K562 (cell line): ENCODE results near the gene TUBA4B. TPM values are rescaled to one million over a fixed set of nuclear protein-coding genes. Genes with fewer than 3 reads are reported as not detected.
A peak's percentile ranks its signal among the peaks of the same experiment; 100 is the strongest.
"Not testable (repeated sequence)": the region's sequence is repeated elsewhere in the genome, so short reads cannot be mapped to it uniquely, and the experiment has no call there.

ENCODE experiments used
- ATAC-seq: fragments of 200-7000 bp; cut with Tn5 transposase; 3 replicates; pipeline ENCODE4 v1.9.1; 2020; ENCODE audit warnings: moderate library complexity
- BruUV-seq: library from RNA; stranded (reverse); fragments of 400-500 nt; replicated peaks from 2 replicates; lab custom pipeline; 2021; lab: Mats Ljungman, UMichigan
- CTCF ChIA-PET: fragments of 300-600 bp; formaldehyde crosslinking; extraction: SDS; loops from one replicate; lab custom pipeline; 2021; ENCODE audit warnings: low intra/inter-chr PET ratio; lab: Yijun Ruan, JAX
- POLR2A ChIA-PET: fragments of 300-600, 350-650 bp; sonication (Branson Sonifier 250); formaldehyde crosslinking; extraction: SDS; loops from one replicate; lab custom pipeline; 2021; ENCODE audit warnings: antibody characterized with exemption, inconsistent platforms; lab: Yijun Ruan, JAX
- DNase-seq, 4 experiments: peaks; one replicate each; pipeline versions ENCODE4 v3.0.0 to v3.0.0-alpha.2; 2011 to 2018; ENCODE audit warnings: low spot score in 3 of 4, mixed read lengths in 3 of 4; ENCODE audit errors: extremely low read depth in 1 of 4
- FAIRE-seq: peaks from 2 replicates; lab custom pipeline; 2011; peaks lifted over from hg19 to GRCh38; lab: Jason Lieb, UNC
- H2AFZ ChIP-seq: 2 replicates; pipeline ENCODE4 v1.6.0; 2011; ENCODE audit warnings: low read depth, low read length, control low read depth, inconsistent platforms
- H3K27ac ChIP-seq: fragments of 200-600 bp; 3 replicates; pipeline ENCODE4 v1.8.0; 2011; ENCODE audit warnings: low read depth, mild to moderate bottlenecking, control low read depth, inconsistent platforms, low read length, moderate library complexity, mixed read lengths; ENCODE audit errors: extremely low read depth
- H3K27me3 ChIP-seq, 2 experiments: fragments of 300-600 bp in 1 of 2; 2 replicates in 1 of 2; 3 replicates in 1 of 2; pipeline versions ENCODE4 v1.6.0 to v1.8.0; 2011; ENCODE audit warnings: inconsistent platforms in 2 of 2, low read length in 2 of 2, mild to moderate bottlenecking in 1 of 2, mixed read lengths in 1 of 2, moderate library complexity in 1 of 2; ENCODE audit not compliant: control insufficient read depth in 2 of 2, insufficient read depth in 2 of 2
- H3K36me3 ChIP-seq: fragments of 300-600 bp; 3 replicates; pipeline ENCODE4 v1.8.0; 2011; ENCODE audit warnings: mild to moderate bottlenecking, low read length, inconsistent platforms; ENCODE audit not compliant: control insufficient read depth, insufficient read depth
- H3K4me1 ChIP-seq, 2 experiments: fragments of 200-600 bp in 1 of 2; replicated peaks in 1 of 2; 2 replicates in 1 of 2; 3 replicates in 1 of 2; pipeline versions ENCODE4 v1.5.1 to v1.8.0; 2011; ENCODE audit warnings: inconsistent platforms in 2 of 2, low read length in 2 of 2, mild to moderate bottlenecking in 1 of 2, mixed read lengths in 1 of 2, moderate library complexity in 1 of 2; ENCODE audit not compliant: control insufficient read depth in 2 of 2, insufficient read depth in 2 of 2
- H3K4me2 ChIP-seq: 2 replicates; pipeline ENCODE4 v1.6.1; 2011; ENCODE audit warnings: low read length, control low read depth, inconsistent platforms, mixed read lengths; ENCODE audit not compliant: insufficient read depth
- H3K4me3 ChIP-seq: fragments of 200-600 bp; sonication (generic), shearing (Covaris generic); 2 replicates; pipeline ENCODE4 v1.5.1; 2016; ENCODE audit warnings: control low read depth, inconsistent platforms
- H3K79me2 ChIP-seq: fragments of 200-600 bp; 3 replicates; pipeline ENCODE4 v1.8.0; 2011; ENCODE audit warnings: low read length, inconsistent platforms; ENCODE audit not compliant: control insufficient read depth, insufficient read depth
- H3K9ac ChIP-seq, 2 experiments: 2 replicates each; pipeline versions ENCODE4 v1.6.0 to v1.6.1; 2011; ENCODE audit warnings: low read depth in 2 of 2, low read length in 2 of 2, control low read depth in 1 of 2, inconsistent platforms in 1 of 2, mild to moderate bottlenecking in 1 of 2, mixed read lengths in 1 of 2; ENCODE audit not compliant: insufficient read depth in 1 of 2
- H3K9me1 ChIP-seq: one replicate; pipeline ENCODE4 v1.6.0; 2011; ENCODE audit warnings: inconsistent platforms, mild to moderate bottlenecking, low read length, moderate library complexity; ENCODE audit not compliant: control insufficient read depth, insufficient read depth
- H3K9me3 ChIP-seq: replicated peaks from 2 replicates; pipeline ENCODE4 v1.5.1; 2011; ENCODE audit warnings: low read depth, low read length, inconsistent platforms; ENCODE audit not compliant: control insufficient read depth, insufficient read depth
- H4K20me1 ChIP-seq: replicated peaks from 2 replicates; pipeline ENCODE4 v1.6.1; 2011; ENCODE audit warnings: low read length, inconsistent platforms, mixed read lengths; ENCODE audit not compliant: control insufficient read depth, insufficient read depth
- ZEB2 ChIP-seq: fragments of 450-650 bp; IDR thresholded peaks from 2 replicates; pipeline ENCODE4 v1.6.1; 2016
- ZFX ChIP-seq: sonication (generic); formaldehyde crosslinking; IDR thresholded peaks from 2 replicates; pipeline ENCODE4 v1.8.0; 2022; ENCODE audit warnings: mild to moderate bottlenecking, missing genetic modification reagents, moderate library complexity
- WGBS: fragments of 100-300 bp; shearing (Covaris generic); methylation state at CpG from one replicate; pipeline ENCODE4 v1.1.6; 2016; ENCODE audit warnings: low coverage, mixed read lengths; ENCODE audit not compliant: insufficient coverage; ENCODE audit errors: missing lambda C conversion rate; 5-methylcytosine and 5-hydroxymethylcytosine counted together
- in situ Hi-C: fragments of 300-500 bp; cut with MboI; formaldehyde crosslinking; loops from 4 replicates; pipeline ENCODE4 v1.15.0; 2018; ENCODE audit warnings: inconsistent platforms, mixed read lengths
- intact Hi-C: fragments of 100-400 bp; cut with micrococcal nuclease; formaldehyde crosslinking; loops from 2 replicates; pipeline ENCODE4 v1.14.2; 2022
- polyA plus RNA-seq, 8 experiments: library from polyadenylated mRNA; depleted of rRNA in 4 of 8; stranded (reverse) in 5 of 8; unstranded in 3 of 8; fragments of >200 nt; fragmentation: Nextera tagmentation in 2 of 8; fragmentation: Illumina TruSeq in 1 of 8; extraction: Ambion mirVana in 2 of 8; extraction: Trizol in 1 of 8; gene quantifications; 2 replicates each; pipeline versions ENCODE4 v1.2.1 to v1.2.3, GENCODE V29; 2011 to 2014; ENCODE audit warnings: inconsistent platforms in 1 of 8, missing spikeins in 1 of 8
- total RNA-seq, 7 experiments: library from RNA; depleted of rRNA in 6 of 7; stranded (reverse); fragments of >200 nt in 6 of 7; fragmentation: Illumina TruSeq in 2 of 7; extraction: Trizol in 2 of 7; gene quantifications; 2 replicates each; pipeline versions ENCODE4 v1.2.1 to v1.2.3, GENCODE V29; 2011 to 2021; ENCODE audit warnings: low replicate concordance in 1 of 7
- TF ChIP-seq, protein P1 (sequence below), 3 experiments: IDR thresholded peaks in 2 of 3; conservative IDR thresholded peaks in 1 of 3; 2 replicates each; pipeline ENCODE4 v1.5.1; 2011 to 2012; ENCODE audit warnings: low read length in 3 of 3, mild to moderate bottlenecking in 3 of 3, control low read depth in 2 of 3, improper control_type of control experiment in 1 of 3, inconsistent platforms in 1 of 3, low read depth in 1 of 3, mixed read lengths in 1 of 3, moderate library complexity in 1 of 3; ENCODE audit not compliant: insufficient read depth in 2 of 3
- TF ChIP-seq, protein P2 (sequence below), 2 experiments: fragments of 200-800 bp in 1 of 2; sonication (Bioruptor generic) in 1 of 2; sonication (generic) in 1 of 2; formaldehyde crosslinking in 1 of 2; IDR thresholded peaks in 1 of 2; conservative IDR thresholded peaks in 1 of 2; 2 replicates each; pipeline versions ENCODE4 v1.5.0 to v1.6.1; 2016 to 2020; ENCODE audit warnings: missing compliant biosample characterization in 1 of 2, missing genetic modification characterization in 1 of 2, missing genetic modification reagents in 1 of 2
- TF ChIP-seq, protein P3 (sequence below): fragments of 250-450 bp; sonication (Bioruptor Pico); IDR thresholded peaks from 2 replicates; pipeline ENCODE4 v1.4.0; 2020; ENCODE audit warnings: mild to moderate bottlenecking, moderate library complexity

The TUBA4B gene
- total and polyA plus RNA-seq, 9 of the 15 experiments (the other 6 are each of a cell fraction or from before 2014, with no cell fraction given) = 0.04 TPM; not detected in 8

DNA sequence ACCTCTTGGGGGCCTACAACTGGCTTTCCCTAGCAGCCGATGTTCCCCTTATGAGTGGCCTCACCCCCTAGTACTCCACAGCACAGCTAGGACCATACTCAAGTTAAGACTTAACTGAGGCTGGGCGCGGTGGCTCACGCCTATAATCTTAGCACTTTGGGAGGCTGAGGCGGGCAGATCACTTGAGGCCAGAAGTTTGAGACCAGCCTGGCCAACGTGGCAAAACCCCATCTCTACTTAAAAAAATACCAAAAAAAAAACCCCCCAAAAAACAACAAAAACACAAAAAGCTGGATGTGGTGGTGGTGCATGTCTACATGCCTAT, 34.0 kb downstream of the TUBA4B start:
- FAIRE-seq, intact Hi-C loops, H3K9me1 ChIP-seq, POLR2A ChIA-PET, DNase-seq, CTCF ChIA-PET, H3K27me3 ChIP-seq, H3K79me2 ChIP-seq, H3K9ac ChIP-seq, H3K9me3 ChIP-seq, H3K36me3 ChIP-seq, H4K20me1 ChIP-seq, BruUV-seq, H3K4me2 ChIP-seq, in situ Hi-C loops, H3K4me3 ChIP-seq: not testable (repeated sequence)
- peak; percentile 18 for ATAC-seq
- Histone ChIP-seq H3K27ac (peak overlapping the region; percentile 19; the same call in 1 of the 3 replicates), H3K4me1 (peaks cover 34 to 67% of the 10 kb centered on the region in 2 experiments), H2AFZ (peak overlapping the region; percentile 91; the same call in 1 of the 2 replicates)
- TF ChIP-seq, protein P1, sequence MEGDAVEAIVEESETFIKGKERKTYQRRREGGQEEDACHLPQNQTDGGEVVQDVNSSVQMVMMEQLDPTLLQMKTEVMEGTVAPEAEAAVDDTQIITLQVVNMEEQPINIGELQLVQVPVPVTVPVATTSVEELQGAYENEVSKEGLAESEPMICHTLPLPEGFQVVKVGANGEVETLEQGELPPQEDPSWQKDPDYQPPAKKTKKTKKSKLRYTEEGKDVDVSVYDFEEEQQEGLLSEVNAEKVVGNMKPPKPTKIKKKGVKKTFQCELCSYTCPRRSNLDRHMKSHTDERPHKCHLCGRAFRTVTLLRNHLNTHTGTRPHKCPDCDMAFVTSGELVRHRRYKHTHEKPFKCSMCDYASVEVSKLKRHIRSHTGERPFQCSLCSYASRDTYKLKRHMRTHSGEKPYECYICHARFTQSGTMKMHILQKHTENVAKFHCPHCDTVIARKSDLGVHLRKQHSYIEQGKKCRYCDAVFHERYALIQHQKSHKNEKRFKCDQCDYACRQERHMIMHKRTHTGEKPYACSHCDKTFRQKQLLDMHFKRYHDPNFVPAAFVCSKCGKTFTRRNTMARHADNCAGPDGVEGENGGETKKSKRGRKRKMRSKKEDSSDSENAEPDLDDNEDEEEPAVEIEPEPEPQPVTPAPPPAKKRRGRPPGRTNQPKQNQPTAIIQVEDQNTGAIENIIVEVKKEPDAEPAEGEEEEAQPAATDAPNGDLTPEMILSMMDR (IDR thresholded peaks at IDR 0.05 in 2 of 3, conservative IDR thresholded peaks at IDR 0.05 in 1 of 3; ENCODE audit: insufficient read depth in 2 of 3, low read depth in 1 of 3, low read length in 3 of 3) = peak in 1 of 3 experiments; percentile 21; a peak in 1 of 6 replicates
- WGBS = 80% methylated on average over 1 of the region's 6 CpGs

DNA sequence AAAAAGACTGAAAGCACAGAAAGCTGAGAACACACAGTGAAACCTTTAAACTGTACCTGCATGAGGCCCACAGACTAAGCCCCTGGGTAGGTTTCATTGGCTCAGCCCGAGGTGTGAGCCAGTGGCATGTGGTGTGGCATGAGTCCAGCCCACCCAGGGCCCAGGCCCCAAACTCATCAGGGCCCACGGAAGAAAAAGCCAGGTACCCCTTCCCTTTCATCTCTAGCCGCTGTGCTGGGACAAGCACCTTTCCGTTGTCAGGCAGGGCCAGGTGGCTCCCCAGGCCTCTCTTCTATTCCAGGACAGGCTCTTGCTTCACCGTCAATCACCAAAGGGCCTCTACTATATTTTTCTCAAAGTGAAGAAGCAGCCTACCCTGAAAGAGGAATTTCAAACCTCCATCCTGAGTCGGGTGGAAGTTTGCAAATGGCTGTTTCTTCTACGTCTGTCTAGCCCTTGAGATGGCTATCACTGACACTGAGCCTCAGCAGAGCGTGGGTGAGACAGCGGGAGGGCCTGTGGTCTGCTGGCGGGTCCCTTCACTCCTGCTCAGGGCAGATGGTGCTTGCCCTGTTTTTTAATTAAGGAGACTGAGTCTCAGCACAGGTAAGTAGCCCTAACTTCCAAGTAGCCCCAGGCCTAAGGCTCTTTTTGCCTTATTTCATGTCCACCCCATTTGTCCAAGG, 34.7 kb downstream of the TUBA4B start:
- FAIRE-seq = peak; percentile 55
- H3K27ac ChIP-seq = peak overlapping the region; percentile 65; the same call in 2 of the 3 replicates
- intact Hi-C loops = no loop called here
- TF ChIP-seq, protein P2, sequence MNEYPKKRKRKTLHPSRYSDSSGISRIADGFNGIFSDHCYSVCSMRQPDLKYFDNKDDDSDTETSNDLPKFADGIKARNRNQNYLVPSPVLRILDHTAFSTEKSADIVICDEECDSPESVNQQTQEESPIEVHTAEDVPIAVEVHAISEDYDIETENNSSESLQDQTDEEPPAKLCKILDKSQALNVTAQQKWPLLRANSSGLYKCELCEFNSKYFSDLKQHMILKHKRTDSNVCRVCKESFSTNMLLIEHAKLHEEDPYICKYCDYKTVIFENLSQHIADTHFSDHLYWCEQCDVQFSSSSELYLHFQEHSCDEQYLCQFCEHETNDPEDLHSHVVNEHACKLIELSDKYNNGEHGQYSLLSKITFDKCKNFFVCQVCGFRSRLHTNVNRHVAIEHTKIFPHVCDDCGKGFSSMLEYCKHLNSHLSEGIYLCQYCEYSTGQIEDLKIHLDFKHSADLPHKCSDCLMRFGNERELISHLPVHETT (CRISPR knock-in tag; conservative IDR thresholded peaks at IDR 0.05 in 1 of 2, IDR thresholded peaks at IDR 0.05 in 1 of 2) = 0 out of 4 replicates have a peak, but pooled peaks of 1 of the 2 experiments have one; percentile 33
- TF ChIP-seq, protein P3, sequence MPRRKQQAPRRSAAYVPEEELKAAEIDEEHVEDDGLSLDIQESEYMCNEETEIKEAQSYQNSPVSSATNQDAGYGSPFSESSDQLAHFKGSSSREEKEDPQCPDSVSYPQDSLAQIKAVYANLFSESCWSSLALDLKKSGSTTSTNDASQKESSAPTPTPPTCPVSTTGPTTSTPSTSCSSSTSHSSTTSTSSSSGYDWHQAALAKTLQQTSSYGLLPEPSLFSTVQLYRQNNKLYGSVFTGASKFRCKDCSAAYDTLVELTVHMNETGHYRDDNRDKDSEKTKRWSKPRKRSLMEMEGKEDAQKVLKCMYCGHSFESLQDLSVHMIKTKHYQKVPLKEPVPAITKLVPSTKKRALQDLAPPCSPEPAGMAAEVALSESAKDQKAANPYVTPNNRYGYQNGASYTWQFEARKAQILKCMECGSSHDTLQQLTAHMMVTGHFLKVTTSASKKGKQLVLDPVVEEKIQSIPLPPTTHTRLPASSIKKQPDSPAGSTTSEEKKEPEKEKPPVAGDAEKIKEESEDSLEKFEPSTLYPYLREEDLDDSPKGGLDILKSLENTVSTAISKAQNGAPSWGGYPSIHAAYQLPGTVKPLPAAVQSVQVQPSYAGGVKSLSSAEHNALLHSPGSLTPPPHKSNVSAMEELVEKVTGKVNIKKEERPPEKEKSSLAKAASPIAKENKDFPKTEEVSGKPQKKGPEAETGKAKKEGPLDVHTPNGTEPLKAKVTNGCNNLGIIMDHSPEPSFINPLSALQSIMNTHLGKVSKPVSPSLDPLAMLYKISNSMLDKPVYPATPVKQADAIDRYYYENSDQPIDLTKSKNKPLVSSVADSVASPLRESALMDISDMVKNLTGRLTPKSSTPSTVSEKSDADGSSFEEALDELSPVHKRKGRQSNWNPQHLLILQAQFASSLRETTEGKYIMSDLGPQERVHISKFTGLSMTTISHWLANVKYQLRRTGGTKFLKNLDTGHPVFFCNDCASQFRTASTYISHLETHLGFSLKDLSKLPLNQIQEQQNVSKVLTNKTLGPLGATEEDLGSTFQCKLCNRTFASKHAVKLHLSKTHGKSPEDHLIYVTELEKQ = no peak
- TF ChIP-seq ZFX (CRISPR knock-in tag) (peak; percentile 52), ZEB2 (no peak)

More for the DNA sequence above, 34.7 kb downstream of the TUBA4B start:
- peak overlapping the region; percentile 91 for H2AFZ ChIP-seq
- H3K27me3 ChIP-seq = no peaks in the 10 kb centered on the region
- no peaks in the 10 kb centered on the region for H3K9me3 ChIP-seq
- H3K4me1 ChIP-seq = peaks cover 32 to 66% of the 10 kb centered on the region in 2 experiments
- H4K20me1 ChIP-seq = no peaks in the 10 kb centered on the region
- 14% methylated on average over 6 of the region's 10 CpGs for WGBS
- DNase-seq (peak; percentile 34 to 59 (median 48)), ATAC-seq (peak; percentile 55)
- H3K79me2 ChIP-seq = no peaks in the 10 kb centered on the region
- H3K9ac ChIP-seq = peak overlapping the region; percentile 46 to 80
- no TSS peak for BruUV-seq
- POLR2A ChIA-PET = interaction anchor here (0.7 kb wide), 1 partner anchor 9 kb away, joined by 8 read pairs; the partner anchor contains the start of gene DNAJB2
- no peaks in the 10 kb centered on the region for H3K9me1 ChIP-seq
- no peaks in the 10 kb centered on the region for H3K36me3 ChIP-seq
- CTCF ChIA-PET = no interaction called here
- in situ Hi-C loops = no loop called here
- H3K4me2 ChIP-seq = peak overlapping the region; percentile 46
- no peak overlapping the region for H3K4me3 ChIP-seq
